Natural killer cell (primary cell): Measurements from ENCODE around the gene CUX1. TPM values are rescaled to one million over a fixed set of nuclear protein-coding genes. Genes with fewer than 3 reads are reported as not detected.
"Not testable (repeated sequence)": the region's sequence is repeated elsewhere in the genome, so short reads cannot be mapped to it uniquely, and the experiment has no call there.

Experiments used
- ATAC-seq, 3 donors: fragments of 150-1000 bp in 2 of 3; fragments of 200-7000 bp in 1 of 3; cut with Tn5 transposase; 1 replicate in 1 of 3; 2 replicates in 2 of 3; pipeline ENCODE4 v1.10.0; 2021; ENCODE audit warnings: mild to moderate bottlenecking in 2 of 3, moderate library complexity in 2 of 3
- DNase-seq, 2 donors: peaks; one replicate each; pipeline versions ENCODE4 v3.0.0 to v3.0.0-alpha.2; 2013 to 2021; ENCODE audit warnings: mixed read lengths in 1 of 2
- H3K27ac ChIP-seq: one replicate; pipeline ENCODE4 v1.5.1; 2013; ENCODE audit warnings: mild to moderate bottlenecking, low read length
- H3K27me3 ChIP-seq: one replicate; pipeline ENCODE4 v1.6.1; 2013; ENCODE audit warnings: low read length; ENCODE audit not compliant: control insufficient read depth, insufficient read depth
- H3K36me3 ChIP-seq: one replicate; pipeline ENCODE4 v1.6.1; 2013; ENCODE audit warnings: low read length; ENCODE audit not compliant: control insufficient read depth, insufficient read depth
- H3K4me1 ChIP-seq: one replicate; pipeline ENCODE4 v1.6.1; 2013; ENCODE audit warnings: low read length; ENCODE audit not compliant: control insufficient read depth, insufficient read depth
- H3K4me3 ChIP-seq: one replicate; pipeline ENCODE4 v1.5.1; 2013; ENCODE audit warnings: low read length
- H3K9me3 ChIP-seq: one replicate; pipeline ENCODE4 v1.6.1; 2013; ENCODE audit warnings: low read length; ENCODE audit not compliant: control insufficient read depth, insufficient read depth
- H3K27ac Mint-ChIP-seq, 2 donors: one replicate each; pipeline ENCODE4 v1.8.0; 2022; ENCODE audit warnings: mild to moderate bottlenecking in 2 of 2, mixed read lengths in 2 of 2, moderate library complexity in 1 of 2
- H3K27me3 Mint-ChIP-seq, 2 donors: one replicate each; pipeline ENCODE4 v1.8.0; 2022; ENCODE audit warnings: low read depth in 2 of 2, mixed read lengths in 2 of 2
- H3K36me3 Mint-ChIP-seq: one replicate; pipeline ENCODE4 v1.8.0; 2022; ENCODE audit warnings: mixed read lengths
- H3K4me1 Mint-ChIP-seq, 2 donors: one replicate each; pipeline ENCODE4 v1.8.0; 2022; ENCODE audit warnings: mixed read lengths in 2 of 2
- H3K4me3 Mint-ChIP-seq: one replicate; pipeline ENCODE4 v1.8.0; 2022; ENCODE audit warnings: mild to moderate bottlenecking, moderate library complexity, mixed read lengths
- H3K9me3 Mint-ChIP-seq, 2 donors: one replicate each; pipeline ENCODE4 v1.8.0; 2022; ENCODE audit warnings: mixed read lengths in 2 of 2
- WGBS: methylation state at CpG from one replicate; pipeline ENCODE4 v1.1.7; 2013; ENCODE audit warnings: missing lambda C conversion rate; ENCODE audit not compliant: insufficient coverage; 5-methylcytosine and 5-hydroxymethylcytosine counted together
- intact Hi-C: fragments of 100-400 bp; cut with micrococcal nuclease; formaldehyde crosslinking; loops from one replicate; pipeline ENCODE4 v1.14.2; 2022
- total RNA-seq, 4 donors: library from RNA; stranded (reverse); fragments of 120-200 nt in 1 of 4; gene quantifications; one replicate each; pipeline versions ENCODE4 v1.2.3 to v1.2.4, GENCODE V29; 2013 to 2022
- TF ChIP-seq, protein P1 (sequence below): fragments of 200-600 bp; IDR thresholded peaks from one replicate; pipeline ENCODE4 v1.8.0; 2022; ENCODE audit warnings: antibody characterized with exemption

CUX1 gene
- total RNA-seq, 3 donors from 2014 or later (not counting 1 experiment from before 2014, with no cell fraction given), result 59.8 to 77.4 (median 73.6) TPM

DNA sequence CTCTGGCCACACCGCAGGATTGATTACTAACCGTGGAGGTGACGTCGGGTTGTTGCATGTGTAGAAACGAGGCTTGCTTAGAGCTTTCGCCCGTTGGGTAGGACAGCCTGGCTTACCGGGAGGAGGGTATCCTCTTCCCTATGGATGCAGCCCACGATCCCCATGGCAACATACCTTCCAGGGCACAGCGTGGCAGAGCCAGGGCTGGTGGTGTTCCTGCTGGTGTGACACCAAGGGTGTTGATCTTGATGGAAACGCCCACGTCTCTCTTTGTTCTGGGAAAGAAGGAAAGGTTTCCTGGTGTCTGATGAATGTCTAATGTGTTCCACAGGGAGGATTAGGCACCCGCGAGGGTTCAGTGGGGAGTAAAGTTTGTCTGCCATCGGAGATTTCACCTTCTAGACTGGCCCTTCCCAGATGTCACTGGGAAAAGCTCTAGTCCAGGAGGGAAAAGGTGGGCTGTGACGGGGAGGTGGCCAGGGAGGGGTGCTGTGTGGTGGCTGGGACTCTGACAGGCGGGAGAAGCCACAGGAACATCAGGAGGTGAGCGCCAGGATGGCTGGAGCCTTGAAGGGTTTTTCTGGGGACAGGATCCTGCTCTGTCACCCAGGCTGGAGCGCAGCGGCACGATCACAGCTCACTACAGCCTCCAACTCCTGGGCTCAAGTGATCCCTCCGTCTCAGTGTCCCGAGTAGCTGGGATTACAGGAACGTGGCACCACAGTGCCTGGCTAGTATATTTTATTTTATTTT is 102.1 kb downstream of the CUX1 start:
- ATAC-seq, result no peak
- intact Hi-C loops, result no loop called here

DNA sequence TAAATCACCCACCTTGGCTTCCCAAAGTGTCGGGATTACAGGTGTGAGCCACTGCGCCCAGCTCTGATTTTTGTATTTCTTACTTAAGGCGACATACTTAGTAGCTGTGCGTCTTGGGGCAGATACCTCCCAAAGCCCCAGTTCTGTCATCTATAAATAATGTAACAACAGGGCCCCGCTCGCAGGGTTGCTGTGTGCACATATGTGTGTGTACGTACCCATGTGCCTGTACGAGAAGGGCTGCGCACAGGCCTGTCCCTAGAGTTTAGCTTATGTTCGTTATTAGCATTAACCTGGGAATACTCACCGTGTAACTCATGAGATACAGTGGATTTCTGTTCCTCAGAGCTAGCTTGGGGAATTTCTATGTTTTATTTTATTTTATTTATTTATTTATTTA is 103.6 kb downstream of the CUX1 start:
- Mint-ChIP-seq H3K4me3 (no peak overlapping the region), H3K9me3 (no peaks in the 10 kb centered on the region), H3K36me3 (no peaks in the 10 kb centered on the region), H3K4me1 (peaks cover 19 to 21% of the 10 kb centered on the region in 2 donors), H3K27ac (no peak overlapping the region), H3K27me3 (no peaks in the 10 kb centered on the region)
- H3K4me3 ChIP-seq, result no peak overlapping the region
- intact Hi-C loops, result no loop called here
- 98% methylated on average over 11 of the region's 11 CpGs for WGBS
- H3K36me3 ChIP-seq, result peaks cover 20% of the 10 kb centered on the region
- no peak overlapping the region for H3K27ac ChIP-seq
- TF ChIP-seq, protein P1, sequence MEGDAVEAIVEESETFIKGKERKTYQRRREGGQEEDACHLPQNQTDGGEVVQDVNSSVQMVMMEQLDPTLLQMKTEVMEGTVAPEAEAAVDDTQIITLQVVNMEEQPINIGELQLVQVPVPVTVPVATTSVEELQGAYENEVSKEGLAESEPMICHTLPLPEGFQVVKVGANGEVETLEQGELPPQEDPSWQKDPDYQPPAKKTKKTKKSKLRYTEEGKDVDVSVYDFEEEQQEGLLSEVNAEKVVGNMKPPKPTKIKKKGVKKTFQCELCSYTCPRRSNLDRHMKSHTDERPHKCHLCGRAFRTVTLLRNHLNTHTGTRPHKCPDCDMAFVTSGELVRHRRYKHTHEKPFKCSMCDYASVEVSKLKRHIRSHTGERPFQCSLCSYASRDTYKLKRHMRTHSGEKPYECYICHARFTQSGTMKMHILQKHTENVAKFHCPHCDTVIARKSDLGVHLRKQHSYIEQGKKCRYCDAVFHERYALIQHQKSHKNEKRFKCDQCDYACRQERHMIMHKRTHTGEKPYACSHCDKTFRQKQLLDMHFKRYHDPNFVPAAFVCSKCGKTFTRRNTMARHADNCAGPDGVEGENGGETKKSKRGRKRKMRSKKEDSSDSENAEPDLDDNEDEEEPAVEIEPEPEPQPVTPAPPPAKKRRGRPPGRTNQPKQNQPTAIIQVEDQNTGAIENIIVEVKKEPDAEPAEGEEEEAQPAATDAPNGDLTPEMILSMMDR, result no peak
- DNase-seq, result no peak
- H3K9me3 ChIP-seq, result no peaks in the 10 kb centered on the region
- no peaks in the 10 kb centered on the region for H3K27me3 ChIP-seq
- no peaks in the 10 kb centered on the region for H3K4me1 ChIP-seq
- no peak for ATAC-seq

More for the DNA sequence above, 102.1 kb downstream of the CUX1 start:
- Histone ChIP-seq H3K36me3 (peaks cover 21% of the 10 kb centered on the region), H3K27me3 (no peaks in the 10 kb centered on the region), H3K9me3 (no peaks in the 10 kb centered on the region), H3K27ac (no peak overlapping the region), H3K4me3 (no peak overlapping the region), H3K4me1 (no peaks in the 10 kb centered on the region)
- Mint-ChIP-seq H3K4me3 (no peak overlapping the region), H3K4me1 (peaks cover 19 to 26% of the 10 kb centered on the region in 2 donors), H3K9me3 (no peaks in the 10 kb centered on the region), H3K36me3 (no peaks in the 10 kb centered on the region), H3K27ac (no peak overlapping the region), H3K27me3 (no peaks in the 10 kb centered on the region)
- WGBS, result 96% methylated on average over 23 of the region's 24 CpGs
- TF ChIP-seq, protein P1, result no peak
- no peak for DNase-seq

DNA sequence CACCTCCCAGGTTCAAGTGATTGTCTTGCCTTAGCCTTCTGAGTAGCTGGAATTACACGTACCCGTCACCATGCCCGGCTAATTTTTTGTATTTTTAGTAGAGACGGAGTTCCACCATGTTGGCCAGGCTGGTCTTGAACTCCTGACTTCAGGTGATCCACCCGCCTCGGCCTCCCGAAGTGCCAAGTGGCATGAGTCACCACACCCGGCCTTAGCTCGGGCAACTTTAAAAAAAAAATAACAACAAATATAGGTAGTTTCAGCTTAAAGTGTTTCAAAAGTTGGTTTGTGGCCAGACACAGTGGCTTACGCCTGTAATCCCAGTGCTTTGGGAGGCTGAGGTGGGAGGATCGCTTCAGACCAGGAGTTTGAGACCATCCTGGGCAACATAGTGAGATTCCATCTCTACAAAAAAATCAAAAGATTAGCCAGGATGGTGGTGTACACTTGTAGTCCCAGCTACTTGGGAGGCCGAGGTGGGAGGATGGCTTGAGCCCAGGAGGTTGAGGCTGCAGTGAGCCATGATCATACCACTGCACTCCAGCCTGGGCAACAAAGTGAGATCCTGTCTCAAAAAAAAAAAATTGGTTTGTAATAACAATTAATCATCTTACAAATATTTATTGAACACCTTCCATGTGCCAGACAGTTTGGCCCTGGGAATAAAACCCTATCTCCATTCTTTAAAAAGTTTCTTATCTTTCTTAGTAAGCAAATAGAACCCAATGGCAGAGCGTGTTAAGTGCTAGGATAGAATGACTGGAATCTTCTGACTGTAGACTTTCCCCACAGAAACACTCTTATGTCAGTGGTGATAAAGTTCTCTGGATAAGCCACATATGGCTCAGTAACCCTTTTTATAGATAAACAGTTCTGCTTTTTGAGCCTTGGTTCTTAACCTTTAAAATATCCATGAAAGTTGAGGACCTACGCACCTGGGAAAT is 104.4 kb downstream of the CUX1 start:
- H3K27ac ChIP-seq, H3K36me3 Mint-ChIP-seq, ATAC-seq, H3K9me3 ChIP-seq, H3K27me3 ChIP-seq, H3K4me3 Mint-ChIP-seq, H3K4me1 ChIP-seq, H3K27ac Mint-ChIP-seq, H3K9me3 Mint-ChIP-seq, H3K27me3 Mint-ChIP-seq, H3K4me3 ChIP-seq, intact Hi-C loops, DNase-seq: not testable (repeated sequence)
- H3K36me3 ChIP-seq, result peaks cover 13% of the 10 kb centered on the region
- WGBS, result 96% methylated on average over 12 of the region's 14 CpGs
- H3K4me1 Mint-ChIP-seq, result peaks cover 17 to 21% of the 10 kb centered on the region in 2 donors
